Measurements from ENCODE around the gene LRRC8B. TPM values are rescaled to one million over a fixed set of nuclear protein-coding genes. Genes with fewer than 3 reads are reported as not detected.
A peak's percentile ranks its signal among the peaks of the same experiment; 100 is the strongest.

LRRC8B gene
- total and polyA plus RNA-seq, 9 of the 15 experiments (the other 6 are each of a cell fraction or from before 2014, with no cell fraction given), result 4.3 to 43.7 (median 14.4) TPM

- TF ChIP-seq HSF4 (CRISPR knock-in tag; IDR thresholded peaks at IDR 0.05; ENCODE audit: borderline replicate concordance) (no peak), GATAD2B (IDR thresholded peaks at IDR 0.05; ENCODE audit: borderline replicate concordance) (0 out of 2 replicates have a peak, but pooled peaks have one; percentile 43), CHAMP1 (IDR thresholded peaks at IDR 0.05) (no peak), MCM2 (IDR thresholded peaks at IDR 0.05; ENCODE audit: low read depth) (no peak), NFE2 (IDR thresholded peaks at IDR 0.05; ENCODE audit: low read depth) (peak; percentile 88), HMBOX1 (IDR thresholded peaks at IDR 0.05) (peak; percentile 49; the same call in 1 of the 2 replicates), BCOR (IDR thresholded peaks at IDR 0.05) (no peak), PATZ1 (CRISPR knock-in tag; IDR thresholded peaks at IDR 0.05; ENCODE audit: borderline replicate concordance) (no peak), ATF2 (CRISPR knock-in tag; IDR thresholded peaks at IDR 0.05) (no peak), NFIX (CRISPR knock-in tag; IDR thresholded peaks at IDR 0.05; ENCODE audit: low read depth) (no peak), HMG20B (CRISPR knock-in tag; IDR thresholded peaks at IDR 0.05) (no peak), MTA3 (IDR thresholded peaks at IDR 0.05; ENCODE audit: borderline replicate concordance) (no peak; the same call in 1 of the 2 replicates), HNRNPLL (IDR thresholded peaks at IDR 0.05; ENCODE audit: low read depth, low read length, poor library complexity, severe bottlenecking) (no peak), ZC3H11A (IDR thresholded peaks at IDR 0.05; ENCODE audit: low read depth, low read length) (no peak), RNF2 (IDR thresholded peaks at IDR 0.05) (no peak), RBM22 (IDR thresholded peaks at IDR 0.05; ENCODE audit: low read depth, low read length, poor library complexity, severe bottlenecking) (no peak), L3MBTL2 (IDR thresholded peaks at IDR 0.05) (peak; percentile 49; the same call in 1 of the 2 replicates), E2F6 (IDR thresholded peaks at IDR 0.05; ENCODE audit: borderline replicate concordance in 1 of 2, extremely low read depth in 1 of 2, insufficient read depth in 1 of 2, insufficient read length in 1 of 2, low read depth in 1 of 2, low read length in 1 of 2, poor library complexity in 1 of 2, severe bottlenecking in 1 of 2) (peak in 1 of 2 experiments; percentile 15), FOXA3 (CRISPR knock-in tag; conservative IDR thresholded peaks at IDR 0.05 in 1 of 2, IDR thresholded peaks at IDR 0.05 in 1 of 2) (no peak), ZNF41 (CRISPR knock-in tag; conservative IDR thresholded peaks at IDR 0.05) (no peak), CBX3 (IDR thresholded peaks at IDR 0.05; ENCODE audit: borderline replicate concordance in 1 of 2, low read length in 2 of 2) (no peak)
These were observed 8.6 kb upstream of the LRRC8B start (continued) for GRCh38 chr1:89516055-89516454.
